Keratinocyte (primary cell): Measurements from ENCODE around the gene RYR1. TPM values are rescaled to one million over a fixed set of nuclear protein-coding genes. Genes with fewer than 3 reads are reported as not detected.

ENCODE experiments used
- DNase-seq: peaks from one replicate; pipeline ENCODE4 v3.0.0-alpha.2; 2011; ENCODE audit warnings: low read depth, missing footprints, low spot score
- FAIRE-seq: peaks from 2 replicates; lab custom pipeline; 2011; peaks lifted over from hg19 to GRCh38; lab: Jason Lieb, UNC
- H2AFZ ChIP-seq: 2 replicates; pipeline ENCODE4 v1.6.0; 2012; ENCODE audit warnings: low read length, control low read depth, inconsistent platforms; ENCODE audit not compliant: control insufficient read depth
- H3K27ac ChIP-seq: 2 replicates; pipeline ENCODE4 v1.5.1; 2011; ENCODE audit warnings: low read length; ENCODE audit not compliant: control insufficient read depth, insufficient read depth
- H3K27me3 ChIP-seq: 3 replicates; pipeline ENCODE4 v1.6.0; 2011; ENCODE audit warnings: low read length; ENCODE audit not compliant: control insufficient read depth, insufficient read depth; ENCODE audit errors: extremely low read depth
- H3K36me3 ChIP-seq, 2 experiments: 2 replicates in 1 of 2; 3 replicates in 1 of 2; pipeline ENCODE4 v1.5.1; 2011; ENCODE audit warnings: low read length in 2 of 2, mild to moderate bottlenecking in 1 of 2; ENCODE audit not compliant: control insufficient read depth in 2 of 2, insufficient read depth in 2 of 2; ENCODE audit errors: extremely low read depth in 1 of 2
- H3K4me1 ChIP-seq: 3 replicates; pipeline ENCODE4 v1.5.1; 2011; ENCODE audit warnings: low read length; ENCODE audit not compliant: control insufficient read depth, insufficient read depth; ENCODE audit errors: extremely low read depth
- H3K4me2 ChIP-seq: 3 replicates; pipeline ENCODE4 v1.6.0; 2011; ENCODE audit warnings: low read depth, low read length; ENCODE audit not compliant: control insufficient read depth, insufficient read depth; ENCODE audit errors: extremely low read depth
- H3K4me3 ChIP-seq, 3 experiments: fragments of 200-600 bp in 1 of 3; sonication (generic) in 1 of 3; 2 replicates in 2 of 3; 3 replicates in 1 of 3; pipeline ENCODE4 v1.5.1; 2011 to 2016; ENCODE audit warnings: low read length in 3 of 3, mild to moderate bottlenecking in 3 of 3, control low read depth in 2 of 3, inconsistent platforms in 1 of 3, low read depth in 1 of 3, mixed read lengths in 1 of 3, mixed run types in 1 of 3, moderate library complexity in 1 of 3; ENCODE audit not compliant: control insufficient read depth in 2 of 3, insufficient read depth in 2 of 3; ENCODE audit errors: extremely low read depth in 1 of 3
- H3K79me2 ChIP-seq: 2 replicates; pipeline ENCODE4 v1.6.0; 2012; ENCODE audit warnings: low read length; ENCODE audit not compliant: control insufficient read depth, insufficient read depth
- H3K9ac ChIP-seq: 3 replicates; pipeline ENCODE4 v1.6.0; 2011; ENCODE audit warnings: low read length; ENCODE audit not compliant: control insufficient read depth, insufficient read depth; ENCODE audit errors: extremely low read depth
- H3K9me1 ChIP-seq: 3 replicates; pipeline ENCODE4 v1.6.0; 2011; ENCODE audit warnings: low read length; ENCODE audit not compliant: control insufficient read depth, insufficient read depth; ENCODE audit errors: extremely low read depth
- H3K9me3 ChIP-seq: 2 replicates; pipeline ENCODE4 v1.5.1; 2012; ENCODE audit warnings: low read depth, low read length; ENCODE audit not compliant: control insufficient read depth
- H4K20me1 ChIP-seq: 3 replicates; pipeline ENCODE4 v1.6.0; 2011; ENCODE audit warnings: low read length; ENCODE audit not compliant: control insufficient read depth, insufficient read depth; ENCODE audit errors: extremely low read depth
- EZH2 ChIP-seq: IDR thresholded peaks from one replicate; pipeline ENCODE4 v1.6.1; 2012; ENCODE audit warnings: inconsistent platforms, mild to moderate bottlenecking, low read length, moderate library complexity
- dilution Hi-C: fragments of 300-500 bp; cut with MboI; formaldehyde crosslinking; loops from one replicate; pipeline ENCODE4 v1.7.0; 2020; ENCODE audit warnings: low sequenced_read_pairs; ENCODE audit not compliant: extremely low pct_ligation_motif_present
- polyA plus RNA-seq, 5 experiments: library from polyadenylated mRNA; depleted of rRNA in 3 of 5; stranded (reverse) in 3 of 5; stranded (forward) in 1 of 5; unstranded in 1 of 5; fragments of >200 nt; gene quantifications; 1 replicate in 1 of 5; 2 replicates in 3 of 5; 3 replicates in 1 of 5; pipeline versions ENCODE4 v1.2.1 to v1.2.3, GENCODE V29; 2011 to 2012; ENCODE audit warnings: missing spikeins in 2 of 5, low read depth in 1 of 5, low replicate concordance in 1 of 5
- TF ChIP-seq, protein P1 (sequence below), 3 experiments: IDR thresholded peaks in 1 of 3; conservative IDR thresholded peaks in 1 of 3; optimal IDR thresholded peaks in 1 of 3; 2 replicates in 2 of 3; 3 replicates in 1 of 3; pipeline versions ENCODE3 to v1.5.1; 2011; ENCODE audit warnings: low read length in 3 of 3, mild to moderate bottlenecking in 3 of 3, moderate library complexity in 2 of 3, control low read depth in 1 of 3, inconsistent platforms in 1 of 3; ENCODE audit not compliant: insufficient read depth in 2 of 3; ENCODE audit errors: extremely low read depth in 1 of 3

The RYR1 gene
- polyA plus RNA-seq, 1 donor (not counting 4 experiments of a cell fraction or from before 2014, with no cell fraction given): 0.41 TPM

GRCh38 chr19:38617764-38618589 is 184.5 kb downstream of the RYR1 start, which contains the start of gene MAP4K1:
TSS of gene MAP4K1 (minus strand) at chr19:38617953. CDS start at chr19:38617895, 58 bp downstream.
- Histone ChIP-seq H3K36me3 (peaks cover 8 to 15% of the 10 kb centered on the region in 2 experiments), H3K4me3 (peak within 1 kb of the TSS; percentile 52 to 92 (median 66)), H3K9me3 (no peaks in the 10 kb centered on the region), H3K27me3 (no peaks in the 10 kb centered on the region), H3K4me1 (peaks cover 13% of the 10 kb centered on the region), H3K27ac (peak within 1 kb of the TSS; percentile 84), H3K4me2 (peak within 1 kb of the TSS; percentile 93), H2AFZ (peak within 1 kb of the TSS; percentile 85), H3K79me2 (peaks cover 24% of the 10 kb centered on the region), H3K9me1 (no peaks in the 10 kb centered on the region), H4K20me1 (no peaks in the 10 kb centered on the region), H3K9ac (peak within 1 kb of the TSS; percentile 92)
- DNase-seq (no peak), FAIRE-seq (peak; percentile 48)
- TF ChIP-seq, protein P1, sequence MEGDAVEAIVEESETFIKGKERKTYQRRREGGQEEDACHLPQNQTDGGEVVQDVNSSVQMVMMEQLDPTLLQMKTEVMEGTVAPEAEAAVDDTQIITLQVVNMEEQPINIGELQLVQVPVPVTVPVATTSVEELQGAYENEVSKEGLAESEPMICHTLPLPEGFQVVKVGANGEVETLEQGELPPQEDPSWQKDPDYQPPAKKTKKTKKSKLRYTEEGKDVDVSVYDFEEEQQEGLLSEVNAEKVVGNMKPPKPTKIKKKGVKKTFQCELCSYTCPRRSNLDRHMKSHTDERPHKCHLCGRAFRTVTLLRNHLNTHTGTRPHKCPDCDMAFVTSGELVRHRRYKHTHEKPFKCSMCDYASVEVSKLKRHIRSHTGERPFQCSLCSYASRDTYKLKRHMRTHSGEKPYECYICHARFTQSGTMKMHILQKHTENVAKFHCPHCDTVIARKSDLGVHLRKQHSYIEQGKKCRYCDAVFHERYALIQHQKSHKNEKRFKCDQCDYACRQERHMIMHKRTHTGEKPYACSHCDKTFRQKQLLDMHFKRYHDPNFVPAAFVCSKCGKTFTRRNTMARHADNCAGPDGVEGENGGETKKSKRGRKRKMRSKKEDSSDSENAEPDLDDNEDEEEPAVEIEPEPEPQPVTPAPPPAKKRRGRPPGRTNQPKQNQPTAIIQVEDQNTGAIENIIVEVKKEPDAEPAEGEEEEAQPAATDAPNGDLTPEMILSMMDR (optimal IDR thresholded peaks at IDR 0.05 in 1 of 3, IDR thresholded peaks at IDR 0.05 in 1 of 3, conservative IDR thresholded peaks at IDR 0.05 in 1 of 3; ENCODE audit: extremely low read depth in 1 of 3, insufficient read depth in 2 of 3, low read length in 3 of 3): no peak
- no peak for TF ChIP-seq EZH2
- dilution Hi-C loops: no loop called here

DNA sequence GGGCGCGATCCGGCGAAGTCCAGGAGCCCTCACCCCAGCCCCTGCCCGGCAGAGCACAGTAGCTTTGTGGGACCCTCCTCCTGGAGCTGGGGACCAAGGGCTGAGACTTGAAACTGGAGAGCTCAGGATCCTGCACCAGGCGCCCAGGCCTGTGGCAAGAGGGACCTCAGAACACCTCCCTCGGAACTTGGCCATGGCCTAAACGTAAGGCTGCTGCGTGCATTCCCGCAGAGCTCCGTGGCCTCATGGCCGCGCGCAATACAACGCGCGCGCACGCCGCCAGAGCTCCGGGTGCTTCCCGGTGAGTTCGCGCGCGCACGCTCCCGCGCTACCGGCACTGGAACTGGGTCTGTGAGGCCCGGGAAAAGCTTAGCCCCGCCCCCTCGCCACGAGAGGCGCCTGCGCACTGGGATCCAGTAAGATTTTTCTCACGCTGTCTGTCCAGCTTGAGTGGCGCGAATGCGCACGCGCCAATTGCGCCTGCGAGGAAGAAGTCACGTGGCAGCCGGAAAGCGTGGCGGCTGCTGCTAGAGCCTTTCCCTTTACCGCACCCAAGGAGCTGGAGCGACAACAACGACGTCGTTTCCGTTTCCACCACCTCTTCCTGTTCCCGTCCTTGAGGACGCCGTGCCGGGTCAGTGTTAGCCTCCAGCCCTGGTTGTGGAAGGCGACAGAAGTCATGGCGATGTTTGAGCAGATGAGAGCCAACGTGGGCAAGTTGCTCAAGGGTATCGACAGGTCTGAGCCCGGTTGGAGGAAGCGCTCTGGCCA is 185.3 kb downstream of the RYR1 start, which contains the start of gene EIF3K:
Gene EIF3K, plus strand, starts transcription at position 599 of the 771 bp plus-strand sequence. Its CDS starts 81 bp downstream, at position 680.
- TF ChIP-seq EZH2: no peak
- TF ChIP-seq, protein P1 (optimal IDR thresholded peaks at IDR 0.05 in 1 of 3, IDR thresholded peaks at IDR 0.05 in 1 of 3, conservative IDR thresholded peaks at IDR 0.05 in 1 of 3; ENCODE audit: extremely low read depth in 1 of 3, insufficient read depth in 2 of 3, low read length in 3 of 3): no peak
- Histone ChIP-seq H3K4me2 (peak within 1 kb of the TSS; percentile 93), H3K27me3 (no peaks in the 10 kb centered on the region), H3K4me1 (peaks cover 13% of the 10 kb centered on the region), H3K79me2 (peaks cover 24% of the 10 kb centered on the region), H3K4me3 (peak within 1 kb of the TSS; percentile 66 to 92 (median 82)), H2AFZ (peak within 1 kb of the TSS; percentile 86), H3K36me3 (peaks cover 8 to 18% of the 10 kb centered on the region in 2 experiments), H3K9ac (peak within 1 kb of the TSS; percentile 92), H3K27ac (peak within 1 kb of the TSS; percentile 84), H4K20me1 (no peaks in the 10 kb centered on the region), H3K9me3 (no peaks in the 10 kb centered on the region), H3K9me1 (no peaks in the 10 kb centered on the region)
- dilution Hi-C loops: no loop called here
- peak; percentile 98 for DNase-seq
- FAIRE-seq: peak; percentile 84
